ENCODE data around the gene NDUFV3.
"Not testable (repeated sequence)": the region's sequence is repeated elsewhere in the genome, so short reads cannot be mapped to it uniquely, and the experiment has no call there.

The NDUFV3 gene

GRCh38 chr21:42892931-42893755, at the start of gene NDUFV3:
NDUFV3 (plus strand) TSS chr21:42893309; CDS start chr21:42893334, 25 bp downstream.
- DNase-seq (ENCODE audit: low spot score) = peak; percentile 100

DNA sequence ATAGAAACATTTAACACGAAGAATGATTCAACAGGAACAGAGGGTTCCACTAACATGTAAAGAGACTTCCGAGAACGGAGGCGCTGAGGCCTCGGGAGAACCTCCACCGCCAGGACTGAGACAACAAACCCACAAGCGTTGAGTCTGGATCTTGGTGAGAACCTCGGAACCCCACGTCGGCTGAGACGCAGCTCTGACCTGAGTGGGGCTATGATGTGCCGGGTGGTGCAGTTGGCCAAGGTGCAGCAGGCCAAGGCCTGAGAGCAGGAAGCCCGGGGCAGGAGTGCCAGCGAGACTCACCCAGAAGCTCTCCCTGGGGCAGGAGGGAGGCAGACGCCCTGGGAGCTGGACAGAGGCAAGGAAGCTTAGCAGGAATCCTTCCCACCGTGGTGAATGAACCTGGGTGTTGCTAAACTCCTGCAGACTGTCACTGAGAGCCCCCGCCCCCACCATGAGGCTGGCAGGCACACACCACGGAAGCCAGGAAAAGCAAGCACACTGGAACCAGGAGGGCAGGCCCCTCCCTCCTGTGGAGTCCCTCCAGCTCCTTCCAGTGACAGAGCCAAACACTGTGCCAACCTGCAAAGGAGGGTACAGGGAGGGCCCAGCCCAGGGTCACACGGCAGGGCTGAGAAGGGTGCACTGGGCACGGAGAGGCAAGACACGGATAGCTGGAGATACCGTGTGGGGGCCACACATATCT, 48.5 kb upstream of the NDUFV3 start:
- DNase-seq (ENCODE audit: low spot score) = no peak

DNA sequence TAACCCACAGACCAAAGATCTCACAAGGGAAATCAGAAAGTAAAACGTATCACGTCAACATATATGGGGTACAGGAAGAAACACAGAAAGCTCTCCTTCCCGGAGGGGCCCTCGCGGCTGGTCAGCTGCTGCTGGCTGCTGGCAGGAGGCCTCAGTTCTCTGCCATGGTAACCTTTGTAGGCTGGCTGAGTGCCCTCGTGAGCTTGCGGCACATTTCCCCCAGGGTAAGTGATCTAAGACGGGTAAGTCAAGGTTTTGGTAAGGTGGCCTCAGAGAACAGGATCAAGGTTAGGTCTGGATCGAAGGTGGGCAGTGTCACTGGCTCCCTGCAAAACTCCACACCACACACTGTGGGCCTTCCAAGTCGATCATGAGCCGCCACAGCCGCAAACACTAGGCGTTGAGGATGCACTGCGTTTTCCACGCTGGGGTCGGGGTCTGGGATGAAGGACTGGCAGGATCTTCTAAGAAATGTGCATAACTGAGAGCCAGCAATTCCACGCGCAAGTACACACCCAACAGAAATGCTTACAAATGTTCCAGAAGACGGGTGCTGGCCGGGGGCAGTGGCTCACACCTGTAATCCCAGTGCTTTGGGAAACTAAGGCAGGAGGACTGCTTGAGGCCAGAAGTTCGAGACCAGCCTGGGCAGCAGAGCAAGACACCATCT, 47.7 kb upstream of the NDUFV3 start:
- no peak for DNase-seq (ENCODE audit: low spot score)

- no peak for DNase-seq (ENCODE audit: low spot score)
Observed at GRCh38 chr21:42846221-42846620, 46.9 kb upstream of the NDUFV3 start.

DNA sequence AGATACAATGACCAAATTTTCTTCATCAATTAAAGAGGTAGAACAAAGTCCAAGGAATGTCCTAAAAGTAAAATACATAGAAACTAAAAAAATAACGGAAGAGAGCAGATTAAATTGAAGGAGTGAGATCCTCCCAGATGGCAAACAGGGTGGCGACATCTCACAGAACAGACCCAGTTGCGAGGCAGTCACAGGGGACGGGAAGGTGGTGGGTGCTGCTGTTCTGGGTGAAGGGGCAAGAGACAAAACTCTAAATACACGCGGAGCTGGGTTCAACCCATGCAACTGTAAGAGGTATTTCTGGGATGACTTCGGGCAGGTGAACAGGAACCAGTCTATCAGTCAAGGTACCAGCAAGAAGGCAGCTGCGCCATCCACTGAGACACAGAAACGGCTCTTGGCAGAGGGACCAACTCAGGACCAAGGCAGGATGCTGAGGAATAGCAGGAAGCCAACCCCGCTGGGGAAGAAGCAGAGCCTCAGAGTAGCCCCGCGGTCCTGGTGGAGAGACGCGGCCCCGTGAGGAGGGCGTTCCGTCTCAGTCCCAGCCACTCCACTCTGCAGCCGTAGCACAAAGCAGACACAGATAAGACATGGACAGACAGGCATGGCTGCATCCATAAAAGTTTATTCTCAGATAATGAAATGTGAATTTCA, 45.9 kb upstream of the NDUFV3 start:
- DNase-seq (ENCODE audit: low spot score) = no peak

DNA sequence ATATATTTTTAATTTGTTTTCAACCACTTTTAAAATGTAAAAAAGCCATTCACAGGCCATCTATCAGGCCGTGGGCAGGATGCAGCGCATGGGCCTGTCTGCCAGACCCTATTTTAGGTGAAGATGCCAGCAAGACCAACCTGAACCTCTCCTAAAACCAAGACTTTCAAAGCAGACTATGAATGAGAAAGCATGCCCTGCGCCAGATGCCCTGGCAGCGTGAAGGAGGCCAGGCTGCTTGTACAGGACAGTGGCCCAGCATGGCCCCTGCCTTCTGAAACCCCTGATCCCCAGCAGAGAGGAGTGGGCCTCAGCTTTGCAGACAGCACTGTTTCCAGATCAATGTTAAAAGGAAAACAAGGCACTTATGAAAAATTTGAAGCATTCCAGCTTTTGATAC, 45.4 kb upstream of the NDUFV3 start:
- DNase-seq (ENCODE audit: low spot score) = no peak

DNA sequence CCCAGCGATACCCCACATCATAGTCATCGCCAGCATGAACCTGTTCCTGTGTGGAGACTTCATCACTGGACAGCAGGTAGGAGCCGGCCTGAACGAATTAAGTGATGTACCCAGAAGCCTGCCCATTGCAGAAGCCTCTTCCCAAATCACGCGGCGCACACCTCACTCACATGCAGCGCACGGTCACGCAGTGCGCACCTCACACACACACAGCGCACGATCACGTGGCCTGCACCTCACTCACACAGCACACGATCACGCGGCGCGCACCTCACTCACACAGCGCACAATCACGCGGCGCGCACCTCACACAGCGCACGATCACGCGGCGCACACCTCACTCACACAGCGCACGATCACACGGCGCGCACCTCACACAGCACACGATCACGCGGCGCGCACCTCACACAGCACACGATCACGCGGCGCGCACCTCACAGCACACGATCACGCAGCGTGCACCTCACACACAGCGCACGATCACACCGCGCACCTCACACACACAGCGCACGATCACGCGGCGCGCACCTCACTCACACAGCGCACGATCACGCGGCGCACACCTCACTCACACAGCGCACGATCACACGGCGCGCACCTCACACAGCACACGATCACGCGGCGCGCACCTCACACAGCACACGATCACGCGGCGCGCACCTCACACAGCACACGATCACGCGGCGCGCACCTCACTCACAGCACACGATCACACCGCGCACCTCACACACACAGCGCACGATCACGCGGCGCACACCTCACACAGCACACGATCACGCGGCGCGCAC, 44.8 kb upstream of the NDUFV3 start:
- not testable (repeated sequence) for DNase-seq (ENCODE audit: low spot score)

GRCh38 chr21:42848932-42849758, 44.0 kb upstream of the NDUFV3 start:
- DNase-seq (ENCODE audit: low spot score) = no peak

GRCh38 chr21:42849759-42850412, 43.2 kb upstream of the NDUFV3 start:
- DNase-seq (ENCODE audit: low spot score) = no peak

DNA sequence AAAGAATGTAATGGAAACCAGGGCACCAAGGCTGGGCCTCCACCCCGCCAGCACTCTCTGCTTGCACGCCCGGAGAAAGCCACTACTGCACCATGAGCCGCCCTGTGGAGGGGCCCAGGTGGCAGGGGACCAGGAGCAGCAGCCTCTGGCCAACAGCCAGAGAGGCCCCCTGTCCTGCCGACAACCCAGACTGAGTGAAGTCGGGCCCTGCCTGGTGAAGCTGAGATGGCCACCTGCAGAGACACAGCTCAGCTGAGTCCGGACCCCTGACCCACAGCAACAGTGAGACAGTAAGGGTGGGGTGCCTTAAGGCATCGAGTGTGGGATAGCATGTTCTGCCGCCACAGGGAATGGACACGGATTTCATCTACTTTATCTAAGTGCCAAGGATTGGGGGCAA, 42.6 kb upstream of the NDUFV3 start:
- DNase-seq (ENCODE audit: low spot score) = no peak

GRCh38 chr21:42850866-42851391, 42.2 kb upstream of the NDUFV3 start:
- DNase-seq (ENCODE audit: low spot score) = peak; percentile 34

- DNase-seq (ENCODE audit: low spot score) = no peak
Observed at GRCh38 chr21:42851812-42852665, 41.1 kb upstream of the NDUFV3 start.

DNA sequence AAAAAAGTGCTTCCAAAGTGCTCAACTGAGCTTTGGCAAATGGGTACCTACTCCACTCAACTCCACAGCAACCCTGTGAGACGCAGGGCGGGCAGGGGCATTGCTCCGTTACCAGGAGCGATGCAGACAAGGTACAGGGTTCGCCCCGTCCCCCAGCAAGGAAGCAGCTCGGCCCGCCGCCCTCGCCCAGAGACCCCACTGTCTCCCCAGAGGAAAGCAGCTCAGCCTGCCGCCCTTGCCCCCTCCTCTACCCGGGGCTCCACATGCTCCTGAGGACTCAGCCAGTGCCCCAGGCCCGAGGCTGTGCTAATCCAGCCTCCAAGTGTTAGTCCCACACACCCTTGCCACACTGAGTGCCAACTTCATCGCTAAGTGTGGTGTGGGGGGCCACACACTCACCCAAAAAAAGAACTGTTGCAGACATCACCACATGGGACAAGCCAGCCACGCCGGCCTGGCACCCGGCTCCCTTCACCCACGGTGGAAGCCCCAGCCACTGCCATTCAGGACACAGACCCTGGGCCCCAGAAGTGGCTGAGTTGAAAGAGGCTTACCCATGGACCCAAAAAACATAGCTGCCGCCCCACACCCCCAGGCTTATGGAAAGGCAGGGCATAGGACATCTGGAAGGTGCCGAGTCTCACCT, 40.1 kb upstream of the NDUFV3 start:
- DNase-seq (ENCODE audit: low spot score) = no peak

GRCh38 chr21:42853621-42854020, 39.5 kb upstream of the NDUFV3 start:
- no peak for DNase-seq (ENCODE audit: low spot score)

- no peak for DNase-seq (ENCODE audit: low spot score)
Observed at GRCh38 chr21:42854246-42855010, 38.7 kb upstream of the NDUFV3 start.

DNA sequence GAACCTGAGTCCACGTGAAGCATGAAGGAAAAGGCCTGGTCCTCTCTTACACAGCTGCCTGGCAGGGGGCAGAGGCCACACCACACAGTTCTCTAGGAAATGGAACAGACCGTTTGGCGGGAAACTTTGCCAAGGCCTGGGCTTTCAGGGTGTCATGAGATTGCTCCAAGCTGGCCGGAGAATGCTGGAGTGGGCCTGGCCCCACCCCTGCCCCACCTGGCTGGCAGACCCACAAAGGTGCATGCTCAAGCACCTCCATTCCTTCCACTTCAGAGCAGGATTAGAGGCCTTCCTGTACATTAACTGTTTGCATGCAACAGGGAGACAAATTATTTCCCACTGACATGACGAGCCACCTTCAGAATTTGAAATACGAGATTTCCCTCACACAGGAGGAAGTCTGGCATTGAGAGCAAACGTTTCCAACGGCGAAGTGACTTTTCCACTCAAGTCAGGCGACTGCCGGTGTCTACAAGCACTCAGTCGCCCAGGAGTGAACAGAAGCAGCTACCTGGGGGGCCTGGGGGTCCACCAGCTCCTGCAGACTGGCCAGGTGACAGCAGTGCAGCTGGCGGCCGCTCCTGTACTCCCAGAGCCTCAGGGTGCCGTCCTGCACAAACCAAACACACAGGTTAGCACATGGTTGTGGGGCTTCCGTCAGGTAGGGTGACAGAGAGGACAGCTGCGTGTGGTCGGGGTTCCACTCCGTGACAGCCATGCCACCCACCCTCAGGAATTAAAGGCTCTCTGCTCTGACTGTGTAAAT, 37.8 kb upstream of the NDUFV3 start:
- no peak for DNase-seq (ENCODE audit: low spot score)

- no peak for DNase-seq (ENCODE audit: low spot score)
Observed at GRCh38 chr21:42855937-42856335, 37.2 kb upstream of the NDUFV3 start.

All from activated CD4-positive, alpha-beta T cell treated with anti-CD3 and anti-CD28 coated beads, Interleukin-2, Interleukin-4, amounts not matched to agents 100 ng/mL and 50 ng/mL, durations not matched to agents 16 hours and 8 hours (primary cell).